ENCODE results near the gene FAF1.

GRCh38 chr1:50424884-50425375 lies 535.1 kb downstream of the FAF1 start:
- TF ChIP-seq EZH2phosphoT487 (IDR thresholded peaks at IDR 0.05; ENCODE audit: low read depth) (no peak), CTCF (IDR thresholded peaks at IDR 0.05; ENCODE audit: low read depth, low read length) (no peak)

Measured in OCI-LY3 (cell line).